Rectal smooth muscle tissue (tissue), 1 donor: Measurements from ENCODE around the gene SLC17A8.

Source experiments
- H3K27ac ChIP-seq: one replicate; pipeline ENCODE4 v1.7.0; 2013; ENCODE audit warnings: low read depth, low read length, inconsistent platforms
- H3K27me3 ChIP-seq: one replicate; pipeline ENCODE4 v1.7.0; 2013; ENCODE audit warnings: low read length; ENCODE audit not compliant: control insufficient read depth, insufficient read depth
- H3K36me3 ChIP-seq: one replicate; pipeline ENCODE4 v1.7.0; 2013; ENCODE audit warnings: low read length; ENCODE audit not compliant: control insufficient read depth, insufficient read depth
- H3K4me1 ChIP-seq: one replicate; pipeline ENCODE4 v1.7.0; 2013; ENCODE audit warnings: low read length; ENCODE audit not compliant: control insufficient read depth, insufficient read depth
- H3K4me3 ChIP-seq: one replicate; pipeline ENCODE4 v1.7.0; 2013; ENCODE audit warnings: low read length
- H3K9ac ChIP-seq: one replicate; pipeline ENCODE4 v1.7.0; 2013; ENCODE audit warnings: low read length

SLC17A8 gene

DNA sequence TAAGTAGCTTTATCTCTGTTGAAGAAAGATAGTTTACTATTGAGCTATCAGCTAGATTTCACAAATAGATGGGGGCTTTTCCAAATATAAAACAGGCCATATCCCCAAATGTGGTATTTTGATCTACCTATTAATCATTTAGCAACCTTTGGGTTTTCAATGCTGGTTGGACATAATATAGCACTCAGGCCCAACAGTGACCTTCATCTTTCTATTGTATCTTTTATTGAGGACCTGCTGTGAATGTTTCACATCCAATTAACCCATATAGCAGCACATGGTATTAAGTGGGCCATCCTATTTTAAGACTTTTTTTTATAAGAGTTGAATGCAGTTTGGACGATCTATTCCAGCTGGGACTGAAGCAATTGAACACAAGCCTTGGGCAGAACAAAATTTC lies 106.8 kb downstream of the SLC17A8 start:
- no peaks in the 10 kb centered on the region for H3K36me3 ChIP-seq
- H3K4me3 ChIP-seq: no peak overlapping the region
- H3K4me1 ChIP-seq: peaks cover 6% of the 10 kb centered on the region
- H3K27me3 ChIP-seq: no peaks in the 10 kb centered on the region
- no peak overlapping the region for H3K27ac ChIP-seq
- no peak overlapping the region for H3K9ac ChIP-seq

DNA sequence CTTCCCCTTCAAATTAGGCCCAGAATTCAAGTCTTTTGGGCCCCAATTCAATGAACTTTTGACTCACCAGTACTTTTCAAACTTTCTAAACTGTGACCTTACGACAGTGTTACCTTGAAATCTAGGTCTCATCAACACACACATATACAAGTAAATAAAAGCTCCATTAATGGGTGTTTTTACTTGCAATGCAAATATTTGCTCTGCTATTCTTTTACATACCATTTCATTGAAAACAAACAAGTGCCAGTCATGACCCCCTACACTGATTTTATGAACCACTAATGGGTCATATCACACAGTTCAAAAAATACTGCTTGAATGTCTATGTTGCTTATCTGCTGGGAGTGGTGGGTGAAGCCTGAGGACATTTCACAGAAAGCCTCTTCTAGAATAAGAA lies 107.7 kb downstream of the SLC17A8 start:
- no peaks in the 10 kb centered on the region for H3K36me3 ChIP-seq
- H3K9ac ChIP-seq: no peak overlapping the region

GRCh38 chr12:100468126-100468525 lies 111.3 kb downstream of the SLC17A8 start:
- Histone ChIP-seq H3K27me3 (no peaks in the 10 kb centered on the region), H3K4me1 (peaks cover under 1% of the 10 kb centered on the region), H3K9ac (no peak overlapping the region), H3K36me3 (no peaks in the 10 kb centered on the region), H3K27ac (no peak overlapping the region), H3K4me3 (no peak overlapping the region)

More for the DNA sequence above, 107.7 kb downstream of the SLC17A8 start:
- H3K27ac ChIP-seq: no peak overlapping the region
- no peak overlapping the region for H3K4me3 ChIP-seq
- H3K4me1 ChIP-seq: peaks cover 6% of the 10 kb centered on the region
- H3K27me3 ChIP-seq: no peaks in the 10 kb centered on the region
